ENCODE measurements around the gene CYFIP1.
A peak's percentile ranks its signal among the peaks of the same experiment; 100 is the strongest.

CYFIP1 gene

DNA sequence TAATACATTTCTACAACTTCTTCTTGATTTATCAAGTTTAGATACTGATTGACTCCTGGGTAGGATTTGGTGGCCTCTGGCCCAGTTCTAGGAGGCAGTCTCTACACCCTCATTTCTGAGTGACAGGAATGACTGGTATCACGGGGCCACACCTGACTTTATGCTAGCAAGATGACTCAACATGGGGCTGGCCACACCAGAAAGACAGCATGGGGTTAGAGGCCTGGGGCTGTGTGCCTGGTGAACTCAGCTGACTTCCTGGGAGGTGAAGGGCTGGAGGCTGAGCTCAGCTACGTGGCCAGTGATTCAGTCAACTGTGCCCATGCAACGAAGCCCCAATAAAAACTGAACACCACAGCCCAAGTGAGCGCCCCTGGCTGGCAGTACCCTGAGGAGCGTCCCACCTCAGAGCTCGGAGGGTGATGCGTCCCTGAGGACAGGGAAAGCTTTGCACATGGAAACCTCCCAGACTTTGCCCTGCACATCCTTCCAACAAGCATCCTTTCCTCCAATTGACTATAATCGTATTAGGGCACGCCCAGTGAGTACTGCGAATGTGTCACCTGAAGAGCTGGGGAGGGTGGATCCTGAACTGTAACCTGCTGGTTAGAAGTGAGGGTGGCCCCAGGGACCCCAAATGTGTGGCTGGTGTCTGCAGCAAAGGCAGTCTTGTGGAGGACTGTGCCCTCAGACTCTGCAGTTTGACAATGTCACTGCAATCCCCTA lies 84.5 kb downstream of the CYFIP1 start:
- Histone ChIP-seq H3K36me3 (replicated peaks; ENCODE audit: low read depth, low read length) (peaks cover 4% of the 10 kb centered on the region), H4K20me1 (ENCODE audit: insufficient read depth, low read length) (no peaks in the 10 kb centered on the region), H3K27ac (ENCODE audit: low read length) (no peak overlapping the region), H3K9me3 (ENCODE audit: insufficient read depth, low read length) (no peaks in the 10 kb centered on the region), H2AFZ (ENCODE audit: low read depth, low read length) (no peak overlapping the region), H3K4me1 (ENCODE audit: low read length) (peaks cover 7% of the 10 kb centered on the region), H3K79me2 (ENCODE audit: low read length) (no peaks in the 10 kb centered on the region), H3K4me3 (ENCODE audit: low read length) (no peak overlapping the region), H3K9ac (ENCODE audit: low read length) (no peak overlapping the region), H3K4me2 (ENCODE audit: low read length) (0 out of 2 replicates have a peak overlapping the region, but pooled peaks have one; percentile 1), H3K27me3 (ENCODE audit: low read depth, low read length) (no peaks in the 10 kb centered on the region)
- TF ChIP-seq, protein P1, sequence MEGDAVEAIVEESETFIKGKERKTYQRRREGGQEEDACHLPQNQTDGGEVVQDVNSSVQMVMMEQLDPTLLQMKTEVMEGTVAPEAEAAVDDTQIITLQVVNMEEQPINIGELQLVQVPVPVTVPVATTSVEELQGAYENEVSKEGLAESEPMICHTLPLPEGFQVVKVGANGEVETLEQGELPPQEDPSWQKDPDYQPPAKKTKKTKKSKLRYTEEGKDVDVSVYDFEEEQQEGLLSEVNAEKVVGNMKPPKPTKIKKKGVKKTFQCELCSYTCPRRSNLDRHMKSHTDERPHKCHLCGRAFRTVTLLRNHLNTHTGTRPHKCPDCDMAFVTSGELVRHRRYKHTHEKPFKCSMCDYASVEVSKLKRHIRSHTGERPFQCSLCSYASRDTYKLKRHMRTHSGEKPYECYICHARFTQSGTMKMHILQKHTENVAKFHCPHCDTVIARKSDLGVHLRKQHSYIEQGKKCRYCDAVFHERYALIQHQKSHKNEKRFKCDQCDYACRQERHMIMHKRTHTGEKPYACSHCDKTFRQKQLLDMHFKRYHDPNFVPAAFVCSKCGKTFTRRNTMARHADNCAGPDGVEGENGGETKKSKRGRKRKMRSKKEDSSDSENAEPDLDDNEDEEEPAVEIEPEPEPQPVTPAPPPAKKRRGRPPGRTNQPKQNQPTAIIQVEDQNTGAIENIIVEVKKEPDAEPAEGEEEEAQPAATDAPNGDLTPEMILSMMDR (IDR thresholded peaks at IDR 0.05; ENCODE audit: low read depth, low read length) = no peak
- TF ChIP-seq EZH2phosphoT487 (IDR thresholded peaks at IDR 0.05; ENCODE audit: low read depth) = no peak

DNA sequence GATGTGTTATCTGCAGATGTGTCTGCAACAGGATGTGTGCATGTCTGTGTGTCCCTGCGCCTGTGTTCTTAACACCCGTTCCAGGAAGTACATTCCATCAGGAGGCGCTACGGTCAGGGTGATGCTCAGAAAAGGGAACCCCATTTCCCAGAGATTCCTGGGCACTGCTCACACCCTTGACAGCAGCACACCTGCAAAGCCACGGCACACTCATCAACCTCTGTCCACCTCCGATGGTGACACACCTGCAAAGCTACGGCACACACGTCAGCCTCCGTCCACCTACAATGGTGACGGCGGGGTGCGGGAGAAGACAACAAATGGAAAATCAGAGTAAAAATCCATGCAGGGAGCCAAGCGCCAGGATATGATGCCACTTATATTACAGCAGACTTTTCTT lies 86.3 kb downstream of the CYFIP1 start:
- Histone ChIP-seq H3K4me3 (ENCODE audit: low read length) (no peak overlapping the region), H3K27me3 (ENCODE audit: low read depth, low read length) (no peaks in the 10 kb centered on the region), H3K4me2 (ENCODE audit: low read length) (no peak overlapping the region), H3K36me3 (replicated peaks; ENCODE audit: low read depth, low read length) (no peaks in the 10 kb centered on the region), H2AFZ (ENCODE audit: low read depth, low read length) (no peak overlapping the region), H3K79me2 (ENCODE audit: low read length) (no peaks in the 10 kb centered on the region), H3K9me3 (ENCODE audit: insufficient read depth, low read length) (no peaks in the 10 kb centered on the region), H4K20me1 (ENCODE audit: insufficient read depth, low read length) (no peaks in the 10 kb centered on the region), H3K9ac (ENCODE audit: low read length) (no peak overlapping the region), H3K4me1 (ENCODE audit: low read length) (peaks cover 7% of the 10 kb centered on the region), H3K27ac (ENCODE audit: low read length) (no peak overlapping the region)
- no peak for TF ChIP-seq EZH2phosphoT487 (IDR thresholded peaks at IDR 0.05; ENCODE audit: low read depth)

DNA sequence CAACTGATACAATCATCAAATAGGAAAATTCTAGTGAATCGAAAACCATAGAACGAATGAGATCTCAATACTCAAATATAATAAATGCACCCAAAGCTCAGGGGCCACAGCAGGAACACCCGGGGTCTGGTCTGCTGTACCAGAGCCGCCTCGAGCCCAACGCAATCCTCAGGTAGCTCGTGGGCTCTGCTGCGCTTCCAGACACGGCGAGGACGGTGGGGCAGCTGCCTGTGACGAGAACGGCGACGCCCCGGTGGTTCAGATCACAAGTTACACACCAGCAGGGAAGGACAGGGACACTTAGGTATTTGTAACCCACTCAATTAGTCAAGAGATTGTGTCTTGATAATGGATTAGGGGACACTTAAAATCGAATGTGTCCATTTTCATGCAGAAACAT lies 87.1 kb downstream of the CYFIP1 start:
- Histone ChIP-seq H3K27ac (ENCODE audit: low read length) (no peak overlapping the region), H3K4me3 (ENCODE audit: low read length) (no peak overlapping the region), H2AFZ (ENCODE audit: low read depth, low read length) (no peak overlapping the region), H3K79me2 (ENCODE audit: low read length) (no peaks in the 10 kb centered on the region), H3K9me3 (ENCODE audit: insufficient read depth, low read length) (no peaks in the 10 kb centered on the region), H3K27me3 (ENCODE audit: low read depth, low read length) (no peaks in the 10 kb centered on the region), H3K4me1 (ENCODE audit: low read length) (peaks cover 7% of the 10 kb centered on the region), H4K20me1 (ENCODE audit: insufficient read depth, low read length) (no peaks in the 10 kb centered on the region), H3K9ac (ENCODE audit: low read length) (no peak overlapping the region), H3K36me3 (replicated peaks; ENCODE audit: low read depth, low read length) (no peaks in the 10 kb centered on the region), H3K4me2 (ENCODE audit: low read length) (no peak overlapping the region)
- TF ChIP-seq, protein P1 (IDR thresholded peaks at IDR 0.05; ENCODE audit: low read depth, low read length) = no peak
- no peak for TF ChIP-seq EZH2phosphoT487 (IDR thresholded peaks at IDR 0.05; ENCODE audit: low read depth)

DNA sequence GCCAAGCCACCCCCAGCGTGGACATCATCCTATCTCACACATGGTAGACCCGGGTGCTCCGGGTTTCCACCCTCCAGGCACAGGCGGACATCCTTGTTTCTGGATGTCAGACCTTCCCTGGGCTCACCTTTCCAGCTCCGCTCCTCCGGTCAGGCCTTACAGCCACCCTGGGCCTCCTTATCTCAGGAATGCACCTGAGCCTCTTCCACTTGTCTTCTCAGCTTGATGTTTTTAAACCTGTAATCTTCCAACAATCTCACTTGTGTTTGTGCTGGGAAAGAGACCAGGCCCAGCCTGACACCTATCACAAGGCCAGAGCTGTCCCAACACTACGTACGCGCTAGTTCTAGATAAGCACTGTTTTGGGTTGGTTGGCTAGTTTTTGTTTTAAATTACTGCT lies 87.8 kb downstream of the CYFIP1 start:
- H3K36me3 ChIP-seq (replicated peaks; ENCODE audit: low read depth, low read length) = no peaks in the 10 kb centered on the region
- H3K9ac ChIP-seq (ENCODE audit: low read length) = no peak overlapping the region
- no peaks in the 10 kb centered on the region for H3K9me3 ChIP-seq (ENCODE audit: insufficient read depth, low read length)

More for the DNA sequence above, 87.8 kb downstream of the CYFIP1 start:
- no peak overlapping the region for H3K27ac ChIP-seq (ENCODE audit: low read length)
- H2AFZ ChIP-seq (ENCODE audit: low read depth, low read length) = no peak overlapping the region
- H3K4me3 ChIP-seq (ENCODE audit: low read length) = no peak overlapping the region
- no peaks in the 10 kb centered on the region for H4K20me1 ChIP-seq (ENCODE audit: insufficient read depth, low read length)
- peaks cover 7% of the 10 kb centered on the region for H3K4me1 ChIP-seq (ENCODE audit: low read length)
- no peak overlapping the region for H3K4me2 ChIP-seq (ENCODE audit: low read length)
- H3K79me2 ChIP-seq (ENCODE audit: low read length) = no peaks in the 10 kb centered on the region
- H3K27me3 ChIP-seq (ENCODE audit: low read depth, low read length) = no peaks in the 10 kb centered on the region
- no peak for TF ChIP-seq EZH2phosphoT487 (IDR thresholded peaks at IDR 0.05; ENCODE audit: low read depth)
- TF ChIP-seq, protein P1 (IDR thresholded peaks at IDR 0.05; ENCODE audit: low read depth, low read length) = no peak
